Gastroesophageal sphincter (tissue), 4 donors: ENCODE data around the gene TNKS1BP1. TPM values are rescaled to one million over a fixed set of nuclear protein-coding genes. Genes with fewer than 3 reads are reported as not detected.

Source experiments
- ATAC-seq: fragments of 150-250 bp; one replicate; pipeline ENCODE4 v1.9.1; 2016; ENCODE audit warnings: mild to moderate bottlenecking, moderate library complexity
- H3K27ac ChIP-seq, 4 donors: fragments of 200-600 bp; sonication (generic) in 3 of 4; 1 replicate in 3 of 4; 2 replicates in 1 of 4; pipeline ENCODE4 v1.5.1; 2016 to 2019
- H3K27me3 ChIP-seq: fragments of 200-600 bp; sonication (generic); one replicate; pipeline ENCODE4 v1.5.1; 2019
- H3K36me3 ChIP-seq, 2 donors: fragments of 200-600 bp; sonication (generic); one replicate each; pipeline ENCODE4 v1.5.1; 2019; ENCODE audit warnings: control low read depth in 1 of 2
- H3K4me1 ChIP-seq, 3 donors: fragments of 200-600 bp; sonication (generic); 1 replicate in 2 of 3; 2 replicates in 1 of 3; pipeline ENCODE4 v1.5.1; 2016 to 2019; ENCODE audit warnings: control low read depth in 2 of 3
- H3K4me3 ChIP-seq, 2 donors: fragments of 200-600 bp; sonication (generic); one replicate each; pipeline ENCODE4 v1.5.1; 2019; ENCODE audit warnings: mild to moderate bottlenecking in 1 of 2, moderate library complexity in 1 of 2
- H3K9me3 ChIP-seq, 3 donors: fragments of 200-600 bp; sonication (generic); one replicate each; pipeline ENCODE4 v1.5.1; 2017 to 2019; ENCODE audit warnings: control low read depth in 2 of 3
- CTCF ChIP-seq, 4 experiments: fragments of 200-600 bp in 2 of 4; fragments of 450-650 bp in 2 of 4; sonication (generic) in 1 of 4; IDR thresholded peaks; one replicate each; pipeline ENCODE4 v1.5.1; 2017 to 2019; ENCODE audit warnings: antibody characterized with exemption in 4 of 4, mild to moderate bottlenecking in 2 of 4, moderate library complexity in 2 of 4
- EP300 ChIP-seq: sonication (generic); formaldehyde crosslinking; IDR thresholded peaks from one replicate; pipeline ENCODE4 v1.6.1; 2017; ENCODE audit warnings: antibody characterized with exemption, mild to moderate bottlenecking
- POLR2A ChIP-seq, 2 donors: fragments of 450-650 bp; IDR thresholded peaks; one replicate each; pipeline ENCODE4 v1.6.1; 2017; ENCODE audit warnings: antibody characterized with exemption in 2 of 2, mild to moderate bottlenecking in 2 of 2, moderate library complexity in 1 of 2
- POLR2AphosphoS5 ChIP-seq: sonication (generic); formaldehyde crosslinking; IDR thresholded peaks from one replicate; pipeline ENCODE4 v1.6.1; 2017; ENCODE audit warnings: antibody characterized with exemption
- WGBS, 2 donors: methylation state at CpG; one replicate each; pipeline ENCODE4 v1.1.5; 2018; ENCODE audit warnings: low coverage in 1 of 2; 5-methylcytosine and 5-hydroxymethylcytosine counted together
- total RNA-seq, 4 donors: library from RNA; depleted of rRNA; stranded (reverse); fragments of >200 nt; gene quantifications; one replicate each; pipeline ENCODE4 v1.1.0, GENCODE V29; 2016

Gene TNKS1BP1
- total RNA-seq, 4 donors from 2014 or later, result 95.6 to 130 (median 108) TPM

GRCh38 chr11:57314221-57314973 lies 10.4 kb downstream of the TNKS1BP1 start:
- H3K4me3 ChIP-seq, result no peak overlapping the region
- peaks cover 8 to 100% (median 78%) of the 10 kb centered on the region in 3 donors for H3K4me1 ChIP-seq
- no peaks in the 10 kb centered on the region for H3K9me3 ChIP-seq
- WGBS, 2 donors, result 61 to 73% methylated on average over 5 to 6 of the region's 15 CpGs
- no peaks in the 10 kb centered on the region for H3K27me3 ChIP-seq
- TF ChIP-seq POLR2A (IDR thresholded peaks at IDR 0.05), result no peak
- no peak for TF ChIP-seq POLR2AphosphoS5
- TF ChIP-seq EP300, result no peak
- no peak for TF ChIP-seq CTCF (IDR thresholded peaks at IDR 0.05)
- peak overlapping the region in 3 of 4 donors; percentile 88 to 96 (median 91) for H3K27ac ChIP-seq
- ATAC-seq, result no peak
- peaks cover 3 to 86% of the 10 kb centered on the region in 2 donors for H3K36me3 ChIP-seq

- no peak for ATAC-seq
- WGBS, 2 donors, result 83% methylated on average over 1 of the region's 8 CpGs; no CpG with 5 or more reads in 1 of the 2 donors
- Histone ChIP-seq H3K4me3 (no peak overlapping the region), H3K9me3 (no peaks in the 10 kb centered on the region), H3K27me3 (no peaks in the 10 kb centered on the region), H3K4me1 (peaks cover 8 to 100% (median 80%) of the 10 kb centered on the region in 3 donors), H3K36me3 (peaks cover 3 to 86% of the 10 kb centered on the region in 2 donors), H3K27ac (peak overlapping the region in 3 of 4 donors; percentile 88 to 96 (median 91))
- TF ChIP-seq EP300 (no peak), POLR2AphosphoS5 (no peak), CTCF (IDR thresholded peaks at IDR 0.05) (no peak), POLR2A (IDR thresholded peaks at IDR 0.05) (no peak)
Observed at GRCh38 chr11:57313788-57314135, 11.0 kb downstream of the TNKS1BP1 start.

GRCh38 chr11:57313071-57313787 lies 11.5 kb downstream of the TNKS1BP1 start:
- Histone ChIP-seq H3K4me1 (peaks cover 8 to 100% (median 80%) of the 10 kb centered on the region in 3 donors), H3K27ac (peak overlapping the region in 3 of 4 donors; percentile 88 to 96 (median 91)), H3K36me3 (peaks cover 3 to 86% of the 10 kb centered on the region in 2 donors), H3K27me3 (no peaks in the 10 kb centered on the region), H3K9me3 (no peaks in the 10 kb centered on the region), H3K4me3 (no peak overlapping the region)
- TF ChIP-seq CTCF (IDR thresholded peaks at IDR 0.05) (no peak), POLR2AphosphoS5 (no peak), EP300 (no peak), POLR2A (IDR thresholded peaks at IDR 0.05) (no peak)
- no peak for ATAC-seq
- WGBS, 2 donors, result 80% methylated on average over 8 of the region's 26 CpGs; no CpG with 5 or more reads in 1 of the 2 donors

GRCh38 chr11:57312511-57313021 lies 12.2 kb downstream of the TNKS1BP1 start:
- peak overlapping the region; percentile 73 to 96 (median 90) for H3K27ac ChIP-seq
- ATAC-seq, result no peak
- no peaks in the 10 kb centered on the region for H3K9me3 ChIP-seq
- TF ChIP-seq EP300 (no peak), CTCF (IDR thresholded peaks at IDR 0.05) (no peak), POLR2AphosphoS5 (no peak), POLR2A (IDR thresholded peaks at IDR 0.05) (no peak)
- H3K4me1 ChIP-seq, result peaks cover 8 to 100% (median 74%) of the 10 kb centered on the region in 3 donors
- peaks cover 3 to 84% of the 10 kb centered on the region in 2 donors for H3K36me3 ChIP-seq
- H3K4me3 ChIP-seq, result no peak overlapping the region
- WGBS, 2 donors, result 72% methylated on average over 3 of the region's 10 CpGs; no CpG with 5 or more reads in 1 of the 2 donors
- no peaks in the 10 kb centered on the region for H3K27me3 ChIP-seq
